Activated T-cell treated with anti-CD3 and anti-CD28 coated beads, Interleukin-2, amount 50 U/mL, for 72 hours (primary cell): ENCODE results near the gene RHOT1. TPM values are rescaled to one million over a fixed set of nuclear protein-coding genes. Genes with fewer than 3 reads are reported as not detected.
"Not testable (repeated sequence)": the region's sequence is repeated elsewhere in the genome, so short reads cannot be mapped to it uniquely, and the experiment has no call there.

Experiments used
- ATAC-seq, 2 donors: fragments of 150-1000 bp; cut with Tn5 transposase; replicated peaks in 1 of 2; 2 replicates each; pipeline ENCODE4 v1.10.0; 2021; ENCODE audit warnings: moderate library complexity in 2 of 2, mild to moderate bottlenecking in 1 of 2
- DNase-seq, 2 donors: peaks; one replicate each; pipeline ENCODE4 v3.0.0; 2021 to 2022; ENCODE audit warnings: mixed read lengths in 1 of 2
- H3K27ac Mint-ChIP-seq: one replicate; pipeline ENCODE4 v1.8.0; 2022; ENCODE audit warnings: mild to moderate bottlenecking, moderate library complexity, mixed read lengths
- H3K27me3 Mint-ChIP-seq: one replicate; pipeline ENCODE4 v1.8.0; 2022; ENCODE audit warnings: low read depth, mixed read lengths
- H3K36me3 Mint-ChIP-seq, 2 donors: one replicate each; pipeline ENCODE4 v1.8.0; 2022; ENCODE audit warnings: mixed read lengths in 2 of 2, mild to moderate bottlenecking in 1 of 2; ENCODE audit not compliant: insufficient read depth in 2 of 2
- H3K4me1 Mint-ChIP-seq: one replicate; pipeline ENCODE4 v1.8.0; 2022; ENCODE audit warnings: low read depth, mixed read lengths
- H3K4me3 Mint-ChIP-seq, 2 donors: one replicate each; pipeline ENCODE4 v1.8.0; 2022; ENCODE audit warnings: mild to moderate bottlenecking in 2 of 2, mixed read lengths in 2 of 2, moderate library complexity in 2 of 2
- H3K9me3 Mint-ChIP-seq, 2 donors: one replicate each; pipeline ENCODE4 v1.8.0; 2022; ENCODE audit warnings: mixed read lengths in 2 of 2
- total RNA-seq, 2 donors: library from RNA; stranded (reverse); gene quantifications; one replicate each; pipeline ENCODE4 v1.2.3, GENCODE V29; 2022

Gene RHOT1
- 10 to 100 TPM; 24.2 to 29.9 TPM for total RNA-seq

GRCh38 chr17:32142038-32142856 is at the start of gene RHOT1:
Gene RHOT1, plus strand, starts transcription at chr17:32142502. Its CDS starts 191 bp downstream, at chr17:32142693.
- ATAC-seq (peak; percentile 80 to 84), DNase-seq (peak; percentile 78 to 79)
- Mint-ChIP-seq H3K36me3 (peaks cover 5 to 6% of the 10 kb centered on the region in 2 donors), H3K27me3 (no peaks in the 10 kb centered on the region), H3K9me3 (no peaks in the 10 kb centered on the region), H3K4me1 (peaks cover 29% of the 10 kb centered on the region), H3K27ac (peak within 1 kb of the TSS; percentile 96), H3K4me3 (peak within 1 kb of the TSS; percentile 94 to 100)

- H3K4me3 Mint-ChIP-seq = no peak overlapping the region
- ATAC-seq (no peak), DNase-seq (no peak)
- no peaks in the 10 kb centered on the region for H3K27me3 Mint-ChIP-seq
- H3K4me1 Mint-ChIP-seq = peaks cover 13% of the 10 kb centered on the region
- H3K36me3 Mint-ChIP-seq = no peaks in the 10 kb centered on the region
- no peaks in the 10 kb centered on the region for H3K9me3 Mint-ChIP-seq
- no peak overlapping the region for H3K27ac Mint-ChIP-seq
These were observed 42.6 kb upstream of the RHOT1 start for GRCh38 chr17:32099686-32100085.

GRCh38 chr17:32100323-32100722 is 42.0 kb upstream of the RHOT1 start:
- DNase-seq, ATAC-seq, H3K27ac Mint-ChIP-seq, H3K36me3 Mint-ChIP-seq, H3K9me3 Mint-ChIP-seq, H3K4me3 Mint-ChIP-seq, H3K27me3 Mint-ChIP-seq: not testable (repeated sequence)
- peaks cover 16% of the 10 kb centered on the region for H3K4me1 Mint-ChIP-seq

- no peak for DNase-seq
- Mint-ChIP-seq H3K36me3 (no peaks in the 10 kb centered on the region), H3K4me1 (peaks cover 21% of the 10 kb centered on the region), H3K9me3 (no peaks in the 10 kb centered on the region), H3K4me3 (no peak overlapping the region), H3K27me3 (no peaks in the 10 kb centered on the region), H3K27ac (no peak overlapping the region)
- ATAC-seq = no peak
These were observed 41.2 kb upstream of the RHOT1 start for GRCh38 chr17:32100971-32101631.

GRCh38 chr17:32102172-32102571 is 40.1 kb upstream of the RHOT1 start:
- no peak for DNase-seq
- Mint-ChIP-seq H3K36me3 (no peaks in the 10 kb centered on the region), H3K27ac (no peak overlapping the region), H3K9me3 (no peaks in the 10 kb centered on the region), H3K4me3 (no peak overlapping the region), H3K4me1 (peaks cover 27% of the 10 kb centered on the region), H3K27me3 (no peaks in the 10 kb centered on the region)
- ATAC-seq = no peak

- DNase-seq (no peak), ATAC-seq (no peak)
- Mint-ChIP-seq H3K27me3 (no peaks in the 10 kb centered on the region), H3K9me3 (no peaks in the 10 kb centered on the region), H3K36me3 (no peaks in the 10 kb centered on the region), H3K4me1 (peaks cover 32% of the 10 kb centered on the region), H3K27ac (no peak overlapping the region), H3K4me3 (no peak overlapping the region)
These were observed 39.6 kb upstream of the RHOT1 start for GRCh38 chr17:32102646-32103186.

- Mint-ChIP-seq H3K36me3 (no peaks in the 10 kb centered on the region), H3K9me3 (no peaks in the 10 kb centered on the region), H3K27ac (peak overlapping the region; percentile 67), H3K4me1 (peaks cover 37% of the 10 kb centered on the region), H3K27me3 (no peaks in the 10 kb centered on the region), H3K4me3 (no peak overlapping the region)
- no peak for ATAC-seq
- DNase-seq = no peak
These were observed 38.7 kb upstream of the RHOT1 start for GRCh38 chr17:32103476-32104113.

- DNase-seq (no peak), ATAC-seq (no peak)
- Mint-ChIP-seq H3K27me3 (no peaks in the 10 kb centered on the region), H3K9me3 (no peaks in the 10 kb centered on the region), H3K27ac (peak overlapping the region; percentile 67), H3K4me3 (peak overlapping the region; percentile 19 to 53), H3K4me1 (peaks cover 39% of the 10 kb centered on the region), H3K36me3 (no peaks in the 10 kb centered on the region)
These were observed 38.1 kb upstream of the RHOT1 start for GRCh38 chr17:32104158-32104557.

GRCh38 chr17:32106471-32106981 is 35.8 kb upstream of the RHOT1 start:
- not testable (repeated sequence) for H3K9me3 Mint-ChIP-seq, H3K27me3 Mint-ChIP-seq, H3K36me3 Mint-ChIP-seq, DNase-seq, ATAC-seq
- Mint-ChIP-seq H3K27ac (peak overlapping the region; percentile 29), H3K4me3 (peak overlapping the region; percentile 49 to 78), H3K4me1 (peaks cover 39% of the 10 kb centered on the region)

GRCh38 chr17:32107194-32107593 is 35.1 kb upstream of the RHOT1 start:
- peak in 1 of 2 donors; percentile 45 for ATAC-seq
- not testable (repeated sequence) for H3K36me3 Mint-ChIP-seq, H3K9me3 Mint-ChIP-seq, H3K27me3 Mint-ChIP-seq, DNase-seq
- peak overlapping the region; percentile 22 for H3K27ac Mint-ChIP-seq
- H3K4me1 Mint-ChIP-seq = peaks cover 39% of the 10 kb centered on the region
- peak overlapping the region; percentile 49 to 78 for H3K4me3 Mint-ChIP-seq

GRCh38 chr17:32110596-32110995 is 31.7 kb upstream of the RHOT1 start:
- ATAC-seq (no peak), DNase-seq (no peak)
- H3K27ac Mint-ChIP-seq = no peak overlapping the region
- no peaks in the 10 kb centered on the region for H3K9me3 Mint-ChIP-seq
- H3K27me3 Mint-ChIP-seq = no peaks in the 10 kb centered on the region
- H3K36me3 Mint-ChIP-seq = no peaks in the 10 kb centered on the region
- H3K4me3 Mint-ChIP-seq = no peak overlapping the region
- H3K4me1 Mint-ChIP-seq = peaks cover 26% of the 10 kb centered on the region

- Mint-ChIP-seq H3K27me3 (no peaks in the 10 kb centered on the region), H3K27ac (no peak overlapping the region), H3K9me3 (no peaks in the 10 kb centered on the region), H3K36me3 (no peaks in the 10 kb centered on the region), H3K4me1 (peaks cover 22% of the 10 kb centered on the region), H3K4me3 (no peak overlapping the region)
- DNase-seq (peak; percentile 49 to 50), ATAC-seq (peak; percentile 67 to 84)
These were observed 31.0 kb upstream of the RHOT1 start for GRCh38 chr17:32111141-32111771.
